HCT116 (cell line): Measurements from ENCODE around the gene DPP6.

Experiments used
- EZH2 ChIP-seq: fragments of 200-600 bp; sonication (generic); IDR thresholded peaks from 2 replicates; pipeline ENCODE4 v1.6.1; 2017; ENCODE audit warnings: antibody characterized with exemption, mixed run types
- POLR2A ChIP-seq: IDR thresholded peaks from 2 replicates; pipeline ENCODE4 v1.7.0; 2011; ENCODE audit warnings: borderline replicate concordance; ENCODE audit not compliant: insufficient read depth, insufficient read length; ENCODE audit errors: extremely low read depth
- POLR2AphosphoS5 ChIP-seq: IDR thresholded peaks from 2 replicates; pipeline ENCODE4 v1.6.1; 2011; ENCODE audit warnings: mild to moderate bottlenecking, low read depth, low read length, moderate library complexity
- REST ChIP-seq: IDR thresholded peaks from 2 replicates; pipeline ENCODE4 v1.6.1; 2012; ENCODE audit warnings: low read depth
- YY1 ChIP-seq: IDR thresholded peaks from 2 replicates; pipeline ENCODE4 v1.6.1; 2011; ENCODE audit warnings: low read length, low read depth, moderate library complexity, mild to moderate bottlenecking; ENCODE audit not compliant: insufficient replicate concordance; ENCODE audit errors: extremely low read depth
- TF ChIP-seq, protein P1 (sequence below), 3 experiments: fragments of 200-600 bp in 1 of 3; sonication (generic) in 1 of 3; IDR thresholded peaks in 2 of 3; conservative IDR thresholded peaks in 1 of 3; 2 replicates each; pipeline ENCODE4 v1.5.1; 2012 to 2017; ENCODE audit warnings: low read depth in 2 of 3, low read length in 2 of 3, antibody characterized with exemption in 1 of 3, borderline replicate concordance in 1 of 3, control low read depth in 1 of 3, mild to moderate bottlenecking in 1 of 3, mixed read lengths in 1 of 3, mixed run types in 1 of 3, moderate library complexity in 1 of 3; ENCODE audit not compliant: insufficient read depth in 1 of 3

GRCh38 chr7:154530136-154530535 lies 477.9 kb downstream of the DPP6 start:
- TF ChIP-seq REST (no peak), YY1 (no peak), POLR2A (no peak), POLR2AphosphoS5 (no peak), EZH2 (no peak)
- TF ChIP-seq, protein P1, sequence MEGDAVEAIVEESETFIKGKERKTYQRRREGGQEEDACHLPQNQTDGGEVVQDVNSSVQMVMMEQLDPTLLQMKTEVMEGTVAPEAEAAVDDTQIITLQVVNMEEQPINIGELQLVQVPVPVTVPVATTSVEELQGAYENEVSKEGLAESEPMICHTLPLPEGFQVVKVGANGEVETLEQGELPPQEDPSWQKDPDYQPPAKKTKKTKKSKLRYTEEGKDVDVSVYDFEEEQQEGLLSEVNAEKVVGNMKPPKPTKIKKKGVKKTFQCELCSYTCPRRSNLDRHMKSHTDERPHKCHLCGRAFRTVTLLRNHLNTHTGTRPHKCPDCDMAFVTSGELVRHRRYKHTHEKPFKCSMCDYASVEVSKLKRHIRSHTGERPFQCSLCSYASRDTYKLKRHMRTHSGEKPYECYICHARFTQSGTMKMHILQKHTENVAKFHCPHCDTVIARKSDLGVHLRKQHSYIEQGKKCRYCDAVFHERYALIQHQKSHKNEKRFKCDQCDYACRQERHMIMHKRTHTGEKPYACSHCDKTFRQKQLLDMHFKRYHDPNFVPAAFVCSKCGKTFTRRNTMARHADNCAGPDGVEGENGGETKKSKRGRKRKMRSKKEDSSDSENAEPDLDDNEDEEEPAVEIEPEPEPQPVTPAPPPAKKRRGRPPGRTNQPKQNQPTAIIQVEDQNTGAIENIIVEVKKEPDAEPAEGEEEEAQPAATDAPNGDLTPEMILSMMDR (IDR thresholded peaks at IDR 0.05 in 2 of 3, conservative IDR thresholded peaks at IDR 0.05 in 1 of 3; ENCODE audit: borderline replicate concordance in 1 of 3, insufficient read depth in 1 of 3, low read depth in 2 of 3, low read length in 2 of 3), result no peak
